HG03039 (cell line): ENCODE results near the gene GREM1.

Source experiments
- ATAC-seq: cut with Tn5 transposase; IDR thresholded peaks from one replicate; pipeline ENCODE4 v1.9.1; 2021; ENCODE audit warnings: mild to moderate bottlenecking, moderate library complexity; ENCODE audit not compliant: unreplicated experiment

GREM1 gene

DNA sequence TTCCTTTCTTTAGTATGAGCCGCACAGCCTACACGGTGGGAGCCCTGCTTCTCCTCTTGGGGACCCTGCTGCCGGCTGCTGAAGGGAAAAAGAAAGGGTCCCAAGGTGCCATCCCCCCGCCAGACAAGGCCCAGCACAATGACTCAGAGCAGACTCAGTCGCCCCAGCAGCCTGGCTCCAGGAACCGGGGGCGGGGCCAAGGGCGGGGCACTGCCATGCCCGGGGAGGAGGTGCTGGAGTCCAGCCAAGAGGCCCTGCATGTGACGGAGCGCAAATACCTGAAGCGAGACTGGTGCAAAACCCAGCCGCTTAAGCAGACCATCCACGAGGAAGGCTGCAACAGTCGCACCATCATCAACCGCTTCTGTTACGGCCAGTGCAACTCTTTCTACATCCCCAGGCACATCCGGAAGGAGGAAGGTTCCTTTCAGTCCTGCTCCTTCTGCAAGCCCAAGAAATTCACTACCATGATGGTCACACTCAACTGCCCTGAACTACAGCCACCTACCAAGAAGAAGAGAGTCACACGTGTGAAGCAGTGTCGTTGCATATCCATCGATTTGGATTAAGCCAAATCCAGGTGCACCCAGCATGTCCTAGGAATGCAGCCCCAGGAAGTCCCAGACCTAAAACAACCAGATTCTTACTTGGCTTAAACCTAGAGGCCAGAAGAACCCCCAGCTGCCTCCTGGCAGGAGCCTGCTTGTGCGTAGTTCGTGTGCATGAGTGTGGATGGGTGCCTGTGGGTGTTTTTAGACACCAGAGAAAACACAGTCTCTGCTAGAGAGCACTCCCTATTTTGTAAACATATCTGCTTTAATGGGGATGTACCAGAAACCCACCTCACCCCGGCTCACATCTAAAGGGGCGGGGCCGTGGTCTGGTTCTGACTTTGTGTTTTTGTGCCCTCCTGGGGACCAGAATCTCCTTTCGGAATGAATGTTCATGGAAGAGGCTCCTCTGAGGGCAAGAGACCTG lies 13.2 kb downstream of the GREM1 start:
- no peak for ATAC-seq

DNA sequence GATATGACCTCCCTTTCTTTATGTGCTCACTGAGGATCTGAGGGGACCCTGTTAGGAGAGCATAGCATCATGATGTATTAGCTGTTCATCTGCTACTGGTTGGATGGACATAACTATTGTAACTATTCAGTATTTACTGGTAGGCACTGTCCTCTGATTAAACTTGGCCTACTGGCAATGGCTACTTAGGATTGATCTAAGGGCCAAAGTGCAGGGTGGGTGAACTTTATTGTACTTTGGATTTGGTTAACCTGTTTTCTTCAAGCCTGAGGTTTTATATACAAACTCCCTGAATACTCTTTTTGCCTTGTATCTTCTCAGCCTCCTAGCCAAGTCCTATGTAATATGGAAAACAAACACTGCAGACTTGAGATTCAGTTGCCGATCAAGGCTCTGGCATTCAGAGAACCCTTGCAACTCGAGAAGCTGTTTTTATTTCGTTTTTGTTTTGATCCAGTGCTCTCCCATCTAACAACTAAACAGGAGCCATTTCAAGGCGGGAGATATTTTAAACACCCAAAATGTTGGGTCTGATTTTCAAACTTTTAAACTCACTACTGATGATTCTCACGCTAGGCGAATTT lies 14.9 kb downstream of the GREM1 start:
- ATAC-seq = no peak

DNA sequence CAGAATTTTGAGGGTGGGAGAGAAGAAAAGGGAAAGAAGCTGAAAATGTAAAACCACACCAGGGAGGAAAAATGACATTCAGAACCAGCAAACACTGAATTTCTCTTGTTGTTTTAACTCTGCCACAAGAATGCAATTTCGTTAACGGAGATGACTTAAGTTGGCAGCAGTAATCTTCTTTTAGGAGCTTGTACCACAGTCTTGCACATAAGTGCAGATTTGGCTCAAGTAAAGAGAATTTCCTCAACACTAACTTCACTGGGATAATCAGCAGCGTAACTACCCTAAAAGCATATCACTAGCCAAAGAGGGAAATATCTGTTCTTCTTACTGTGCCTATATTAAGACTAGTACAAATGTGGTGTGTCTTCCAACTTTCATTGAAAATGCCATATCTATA lies 15.5 kb downstream of the GREM1 start:
- no peak for ATAC-seq

DNA sequence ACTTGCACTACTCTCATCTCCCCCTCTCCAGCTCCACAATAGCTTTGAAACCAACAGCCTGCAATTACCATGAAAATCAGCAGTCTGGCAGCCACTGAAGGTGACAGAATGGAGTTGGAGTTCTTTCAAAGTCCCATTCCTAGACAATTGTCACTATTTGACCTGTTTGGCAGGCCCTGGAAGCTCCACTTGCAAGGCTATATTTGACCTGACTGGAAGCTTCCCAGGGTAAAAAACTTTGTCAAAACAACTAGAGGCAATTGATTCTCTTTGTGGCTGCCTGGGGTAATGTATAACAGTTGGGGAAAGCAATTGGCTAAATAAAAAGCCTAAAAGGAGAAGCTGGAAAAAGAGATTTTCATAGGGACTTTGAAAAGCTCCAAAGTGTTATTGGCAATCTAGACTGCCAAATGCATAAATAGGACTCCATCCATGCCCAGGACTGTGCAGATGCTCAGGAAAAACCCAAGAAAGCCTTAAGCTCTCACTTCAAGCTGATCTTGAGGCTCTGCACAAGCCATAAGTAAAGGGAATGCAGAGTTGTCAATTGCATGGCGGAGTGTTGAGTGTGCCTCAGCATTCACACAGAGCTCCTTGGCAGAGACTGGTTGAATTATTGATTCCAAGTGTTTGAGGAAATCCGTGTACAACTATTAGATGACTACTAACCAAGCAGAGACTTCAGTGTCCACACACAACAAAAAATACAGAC lies 18.3 kb downstream of the GREM1 start:
- no peak for ATAC-seq

DNA sequence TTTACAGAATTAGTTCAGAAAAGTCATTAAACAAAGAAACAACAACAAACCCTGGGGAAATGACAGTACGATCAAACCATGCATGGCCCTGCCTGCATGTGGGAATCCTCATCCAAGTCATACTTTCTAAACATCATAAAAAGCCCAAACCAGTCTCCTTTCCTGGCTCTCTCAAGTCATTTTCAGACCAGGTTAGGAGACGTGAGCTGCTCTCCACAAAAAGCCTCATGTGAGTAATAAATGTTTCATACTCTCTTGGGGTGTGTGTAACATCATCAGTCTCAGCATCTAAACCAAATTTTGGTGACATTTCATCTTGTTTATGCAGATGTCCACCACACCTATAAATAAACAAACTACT lies 18.9 kb downstream of the GREM1 start:
- ATAC-seq = no peak

DNA sequence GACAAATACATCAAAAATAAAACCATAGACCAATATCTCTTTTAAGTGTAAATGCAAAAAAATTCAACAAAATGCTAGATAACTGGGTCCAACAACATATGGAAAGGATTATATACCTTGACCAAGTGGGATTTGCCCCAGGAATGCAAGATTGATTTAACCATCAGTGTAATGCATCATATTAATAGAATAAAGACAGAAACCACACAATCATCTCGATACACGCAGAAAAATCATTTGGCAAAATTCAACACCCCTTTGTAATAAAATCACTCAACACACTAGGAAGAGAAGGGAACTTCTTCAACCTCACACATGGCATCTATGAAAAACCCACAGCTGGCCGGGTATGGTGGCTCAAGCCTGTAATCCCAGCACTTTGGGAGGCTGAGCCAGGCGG lies 19.5 kb downstream of the GREM1 start:
- no peak for ATAC-seq

DNA sequence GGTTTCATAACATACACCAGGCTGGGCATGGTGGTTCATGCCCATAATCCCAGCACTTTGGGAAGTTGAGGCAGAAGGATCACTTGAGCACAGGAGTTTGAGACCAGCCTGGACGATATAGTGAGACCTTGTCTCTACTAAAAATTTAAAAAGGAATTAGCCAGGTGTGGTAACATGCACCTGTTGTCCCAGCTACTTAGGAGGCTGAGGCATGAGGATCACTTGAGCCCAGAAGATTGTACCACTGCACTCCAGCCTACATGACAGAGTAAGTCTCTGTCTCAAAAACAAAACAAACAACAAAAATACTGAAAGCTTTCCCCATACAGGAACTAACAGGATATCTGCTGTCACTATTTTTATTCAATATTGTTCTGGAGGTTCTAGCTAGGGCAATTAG lies 20.9 kb downstream of the GREM1 start:
- no peak for ATAC-seq

DNA sequence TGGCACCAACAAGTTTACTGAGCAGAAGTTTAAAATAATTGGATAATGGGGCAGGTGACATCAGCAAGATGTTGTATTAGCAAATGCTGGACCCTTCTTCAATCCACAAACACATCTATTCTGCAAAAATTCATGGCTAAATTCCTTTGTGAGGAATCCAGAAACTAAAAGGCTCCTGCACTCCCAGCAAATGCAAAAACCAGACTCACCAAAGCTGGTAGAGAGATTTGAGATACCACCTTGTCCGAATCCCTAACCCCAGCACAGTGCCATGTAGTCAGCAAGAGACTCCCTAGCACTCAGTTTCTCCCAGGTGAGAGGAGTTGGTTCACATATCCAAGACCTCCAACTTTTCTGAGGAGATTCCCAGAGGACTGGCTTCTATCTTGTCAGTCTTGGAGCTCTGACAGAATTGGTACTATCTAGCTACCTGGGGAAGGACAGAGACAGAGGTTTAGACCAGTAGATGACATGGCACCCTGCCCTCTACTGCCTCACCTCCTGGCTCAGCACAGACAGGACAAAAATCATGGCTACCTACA lies 21.8 kb downstream of the GREM1 start:
- ATAC-seq = no peak

DNA sequence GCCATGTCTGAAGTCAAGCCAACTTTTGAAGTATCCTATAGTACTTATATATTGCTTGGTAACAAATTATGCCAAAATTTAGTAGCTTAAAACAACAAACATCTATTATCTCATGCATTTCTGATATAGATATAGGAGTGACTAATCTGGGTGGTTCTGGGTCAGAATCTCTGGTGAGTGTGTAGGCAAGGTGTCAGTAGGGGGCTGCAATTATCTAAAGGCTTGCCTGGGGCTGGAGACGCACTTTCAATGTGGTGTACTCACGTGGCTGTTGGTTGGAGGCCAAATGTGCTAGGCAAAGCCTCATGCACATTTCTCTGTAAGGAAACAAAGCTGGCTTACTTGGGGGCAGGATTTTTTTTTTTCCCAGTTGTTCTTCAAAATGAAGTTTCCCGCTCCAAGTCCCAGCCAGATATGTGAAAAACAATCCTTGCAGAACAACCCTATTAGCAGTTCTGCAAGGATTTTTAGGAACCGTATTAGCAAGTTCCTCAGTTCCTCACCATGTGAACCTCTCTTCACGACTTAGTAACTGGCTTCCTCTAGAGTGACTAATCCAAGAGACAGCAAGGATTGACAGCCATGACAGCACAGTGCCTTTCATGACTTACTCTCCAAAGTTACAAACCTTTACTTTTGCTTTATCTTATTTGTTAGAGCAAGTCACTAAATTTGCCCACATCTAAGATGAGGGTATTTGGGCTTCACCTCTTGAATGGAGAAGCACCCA lies 25.8 kb downstream of the GREM1 start:
- no peak for ATAC-seq

DNA sequence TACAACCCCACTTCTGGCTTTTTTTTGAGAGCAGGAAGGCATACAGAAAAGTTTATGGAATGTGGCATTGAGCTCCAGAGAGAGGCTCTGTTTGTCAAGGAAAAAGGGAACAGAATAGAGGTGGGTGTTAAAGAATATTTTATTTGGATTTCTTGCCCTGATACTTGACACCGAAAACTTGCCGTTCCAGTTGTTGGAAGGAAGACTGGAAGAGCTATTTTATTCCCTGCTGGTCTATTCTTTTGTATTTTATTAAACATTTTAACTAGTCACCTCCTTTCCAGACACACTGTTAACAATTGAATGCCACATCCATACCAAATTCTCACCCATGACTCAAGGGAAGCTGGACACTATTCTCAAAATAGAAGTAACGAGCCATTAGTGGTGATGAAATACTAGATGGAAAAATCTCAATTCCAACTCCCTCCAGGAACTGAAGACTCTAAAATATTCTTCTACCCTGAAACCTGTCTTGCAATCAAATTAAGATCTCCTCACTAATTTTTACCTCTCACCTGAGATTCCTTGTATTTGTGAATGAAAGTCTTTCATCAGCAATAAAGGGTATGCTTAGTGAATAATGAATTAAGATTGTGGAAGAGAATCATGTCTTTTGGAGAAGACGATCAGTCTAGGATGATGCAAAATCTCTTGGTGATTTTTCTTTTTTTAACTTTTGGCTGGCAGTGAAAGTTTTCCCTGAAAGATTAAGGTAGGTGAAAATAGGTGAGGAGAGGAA lies 28.5 kb downstream of the GREM1 start:
- ATAC-seq = no peak

DNA sequence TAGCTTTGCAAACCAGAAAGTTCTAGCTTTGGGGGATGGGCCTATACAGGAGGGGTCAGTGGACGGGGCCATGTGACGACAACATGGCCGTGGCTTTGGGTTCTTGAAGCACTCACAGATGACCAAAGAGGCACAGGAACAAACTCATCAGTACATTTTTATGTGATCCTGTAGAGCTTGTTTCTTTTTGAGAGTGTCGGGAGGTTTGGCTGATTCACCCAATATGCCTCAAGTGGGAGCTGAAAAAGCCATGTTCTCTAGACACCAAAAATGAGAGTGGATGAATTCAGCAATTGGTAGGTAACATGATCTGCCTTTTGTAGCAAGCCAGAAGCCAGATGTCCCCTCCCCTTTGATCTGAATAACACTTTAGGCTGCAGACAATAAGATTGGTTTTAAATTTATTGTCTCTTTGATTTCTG lies 30.1 kb downstream of the GREM1 start:
- ATAC-seq = no peak

DNA sequence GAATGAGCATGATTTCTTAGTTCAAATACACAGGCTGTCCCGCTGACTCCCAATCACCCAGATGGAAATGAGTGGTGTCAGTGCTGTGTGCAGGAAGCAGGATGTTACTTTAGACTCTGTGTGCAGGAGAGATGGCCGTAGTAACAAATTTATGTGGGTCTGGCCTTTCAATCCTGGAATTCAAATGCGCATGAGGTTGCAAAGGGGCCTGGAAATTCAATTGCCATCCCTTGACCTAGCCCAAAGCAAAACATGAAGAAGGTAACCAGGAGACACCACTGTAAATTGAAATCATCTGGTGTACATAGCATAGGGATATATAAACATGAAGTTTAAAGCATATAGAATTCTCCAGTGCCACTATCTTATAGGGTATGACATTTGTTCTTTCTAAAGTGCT lies 33.2 kb downstream of the GREM1 start:
- no peak for ATAC-seq

DNA sequence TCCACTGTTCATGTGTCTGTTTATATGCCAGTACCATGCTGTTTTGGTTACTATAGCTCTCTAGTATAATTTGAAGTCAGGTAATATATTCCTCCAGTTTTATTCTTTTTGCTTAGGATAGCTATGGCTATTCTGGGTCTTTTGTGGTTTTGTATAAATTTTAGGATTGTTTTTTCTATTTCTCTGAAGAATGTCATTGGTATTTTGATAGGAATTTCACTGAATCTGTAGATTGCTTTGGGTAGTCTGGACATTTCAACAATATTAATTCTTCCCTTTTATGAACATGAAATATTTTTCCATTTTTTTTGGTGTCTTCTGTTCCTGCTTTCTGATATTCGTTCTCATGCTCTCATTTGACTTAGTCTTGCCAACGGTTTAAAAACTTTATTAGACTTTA lies 39.6 kb downstream of the GREM1 start:
- ATAC-seq = no peak

DNA sequence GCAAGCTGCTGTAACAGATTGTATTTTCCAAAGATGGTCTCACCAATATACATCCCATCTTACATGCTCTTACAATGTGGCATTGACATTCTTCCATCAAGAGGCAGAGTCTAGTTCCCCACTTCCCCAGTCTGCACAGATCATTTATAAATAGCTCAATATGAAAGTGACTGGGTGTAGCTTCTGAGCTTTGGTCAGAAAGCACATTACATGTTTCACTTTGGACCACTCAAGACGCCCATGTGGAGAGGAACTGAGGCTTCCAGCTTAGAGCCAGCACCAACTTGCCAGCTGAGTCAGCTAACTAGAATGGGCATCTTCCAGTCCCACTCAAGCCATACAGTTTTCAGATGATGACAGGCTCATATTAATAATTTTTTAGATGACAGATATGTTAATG lies 45.5 kb downstream of the GREM1 start:
- ATAC-seq = no peak

DNA sequence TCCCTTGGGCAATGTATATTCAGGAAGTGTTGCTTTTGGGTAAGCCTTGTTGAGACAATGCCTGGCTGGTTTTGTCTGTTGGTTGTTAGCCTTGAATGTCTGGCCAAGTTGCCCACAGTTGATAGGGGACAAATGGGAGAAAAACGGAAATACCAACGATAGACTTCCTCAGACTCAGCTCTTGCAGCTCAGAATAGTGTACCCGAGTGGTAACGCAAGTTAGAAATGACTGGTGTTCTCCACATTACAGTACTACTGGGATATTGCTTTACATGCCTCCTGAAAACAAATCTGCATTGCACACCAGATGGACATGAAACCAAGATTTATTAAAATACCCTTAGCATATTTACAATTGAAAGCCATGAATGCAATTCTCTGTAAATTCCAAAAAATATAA lies 47.4 kb downstream of the GREM1 start:
- no peak for ATAC-seq

DNA sequence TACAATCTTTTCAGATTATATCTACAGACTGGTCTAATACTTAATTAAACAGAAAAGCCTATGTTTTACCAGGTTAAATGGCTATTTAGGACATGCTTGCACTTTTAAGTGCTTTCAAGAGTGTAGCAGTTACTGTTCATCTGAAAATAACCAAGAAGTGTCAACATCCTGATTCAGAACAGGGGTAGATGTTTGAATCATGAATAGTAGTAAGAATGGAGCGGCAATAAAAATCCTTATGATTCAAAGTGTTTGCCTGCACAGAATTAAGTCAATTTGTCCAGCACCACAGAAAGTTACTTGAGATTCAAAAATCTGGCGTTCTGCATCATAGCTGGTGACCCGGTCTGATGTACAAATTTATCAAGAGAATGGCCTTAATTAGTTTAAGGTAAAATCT lies 48.3 kb downstream of the GREM1 start:
- no peak for ATAC-seq

DNA sequence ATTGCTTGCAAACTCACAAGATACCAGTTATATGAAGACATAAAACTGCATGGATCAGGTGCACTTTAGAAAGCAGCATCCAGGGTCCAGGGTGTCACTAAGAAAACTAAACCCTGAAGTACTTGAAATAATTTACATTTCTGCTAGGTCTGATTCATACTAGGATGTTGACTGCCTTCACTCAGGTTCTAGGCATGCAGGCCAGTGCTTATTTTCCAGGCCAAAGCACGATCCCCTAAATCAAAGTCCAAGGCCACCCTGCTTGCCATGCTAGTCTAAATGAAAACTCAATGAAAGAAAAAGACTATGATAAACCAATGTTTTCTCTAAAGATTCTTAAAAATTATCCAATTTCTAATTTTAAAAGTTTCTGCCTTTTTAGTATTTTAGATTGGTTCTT lies 49.4 kb downstream of the GREM1 start:
- no peak for ATAC-seq

DNA sequence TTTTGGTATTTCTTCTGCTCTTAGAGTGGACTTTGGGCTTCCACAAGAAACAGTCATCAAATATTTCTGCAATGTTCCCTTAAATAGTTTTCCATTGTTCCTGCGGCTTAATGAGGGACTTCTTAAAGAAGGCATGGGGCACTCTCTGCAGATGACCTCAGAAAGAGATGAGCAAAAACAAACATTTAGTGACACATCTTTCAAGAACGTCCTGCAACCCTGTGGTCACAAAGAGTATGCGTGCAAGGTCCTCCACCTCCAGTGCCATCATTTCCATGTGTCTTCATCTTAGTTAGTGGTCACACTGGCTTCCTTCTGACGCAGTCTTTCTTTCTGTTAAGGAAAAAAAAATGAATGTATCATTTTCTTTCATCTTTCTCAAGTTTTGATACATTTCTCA lies 56.2 kb downstream of the GREM1 start:
- no peak for ATAC-seq

DNA sequence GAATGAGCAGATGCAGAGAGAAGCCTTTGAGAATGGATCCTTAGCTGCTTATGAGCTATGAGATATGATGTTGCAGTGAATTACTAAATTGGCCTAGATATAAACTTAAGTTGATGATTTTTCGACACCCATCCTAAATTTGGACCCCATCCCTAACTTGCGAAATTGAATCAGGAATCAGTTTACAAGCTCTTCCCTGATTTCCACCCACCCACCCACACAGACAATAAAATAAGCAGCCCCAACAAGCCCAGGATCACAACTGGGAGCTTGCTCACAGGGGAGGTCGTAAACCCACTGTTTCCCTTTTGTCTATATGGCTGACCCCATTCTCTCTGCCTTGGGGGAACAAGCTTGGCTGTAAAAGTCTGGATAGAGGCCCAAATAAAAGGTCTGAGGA lies 57.3 kb downstream of the GREM1 start:
- ATAC-seq = no peak
